Endothelial cell of umbilical vein (primary cell): Measurements from ENCODE around the gene NFATC2. TPM values are rescaled to one million over a fixed set of nuclear protein-coding genes. Genes with fewer than 3 reads are reported as not detected.

Experiments used
- BruUV-seq: library from RNA; stranded (reverse); fragments of 400-500 nt; replicated peaks from 2 replicates; lab custom pipeline; 2021; lab: Mats Ljungman, UMichigan
- CTCF ChIA-PET: fragments of 300-600, 350-600 bp; sonication (Branson Sonifier 250); formaldehyde crosslinking; loops from one replicate; lab custom pipeline; 2021; ENCODE audit warnings: antibody characterized with exemption, inconsistent platforms; lab: Charles Lee
- POLR2A ChIA-PET: fragments of 300-600, 350-600 bp; sonication (Branson Sonifier 250); formaldehyde crosslinking; loops from one replicate; lab custom pipeline; 2021; ENCODE audit warnings: antibody characterized with exemption, inconsistent platforms; lab: Charles Lee
- DNase-seq: peaks from one replicate; pipeline ENCODE4 v3.0.0-alpha.2; 2011; ENCODE audit warnings: low read depth, low spot score
- FAIRE-seq: peaks from 2 replicates; lab custom pipeline; 2011; peaks lifted over from hg19 to GRCh38; lab: Jason Lieb, UNC
- H2AFZ ChIP-seq: 2 replicates; pipeline ENCODE4 v1.6.0; 2012; ENCODE audit warnings: low read depth, low read length, control low read depth, inconsistent platforms
- H3K27ac ChIP-seq: 2 replicates; pipeline ENCODE4 v1.5.1; 2011; ENCODE audit warnings: low read depth, mild to moderate bottlenecking, control low read depth, low read length, moderate library complexity; ENCODE audit not compliant: insufficient read depth
- H3K27me3 ChIP-seq, 2 experiments: 2 replicates each; pipeline versions ENCODE4 v1.6.0 to v1.6.1; 2011; ENCODE audit warnings: low read length in 2 of 2, mixed read lengths in 1 of 2; ENCODE audit not compliant: control insufficient read depth in 2 of 2, insufficient read depth in 2 of 2
- H3K36me3 ChIP-seq, 2 experiments: 2 replicates in 1 of 2; 3 replicates in 1 of 2; pipeline ENCODE4 v1.5.1; 2011; ENCODE audit warnings: low read length in 2 of 2, mild to moderate bottlenecking in 1 of 2, moderate library complexity in 1 of 2; ENCODE audit not compliant: control insufficient read depth in 2 of 2, insufficient read depth in 2 of 2; ENCODE audit errors: extremely low read depth in 1 of 2
- H3K4me1 ChIP-seq: 3 replicates; pipeline ENCODE4 v1.5.1; 2011; ENCODE audit warnings: mild to moderate bottlenecking, low read length; ENCODE audit not compliant: control insufficient read depth, insufficient read depth; ENCODE audit errors: extremely low read depth
- H3K4me2 ChIP-seq: 2 replicates; pipeline ENCODE4 v1.6.1; 2011; ENCODE audit warnings: low read length, control low read depth, mixed read lengths; ENCODE audit not compliant: insufficient read depth
- H3K4me3 ChIP-seq, 3 experiments: fragments of 200-600 bp in 1 of 3; sonication (generic), shearing (Covaris generic) in 1 of 3; replicated peaks in 1 of 3; 2 replicates each; pipeline ENCODE4 v1.5.1; 2011 to 2016; ENCODE audit warnings: control low read depth in 3 of 3, low read length in 3 of 3, mild to moderate bottlenecking in 2 of 3, inconsistent platforms in 1 of 3, low read depth in 1 of 3, moderate library complexity in 1 of 3; ENCODE audit not compliant: insufficient read depth in 1 of 3
- H3K79me2 ChIP-seq: 2 replicates; pipeline ENCODE4 v1.6.0; 2012; ENCODE audit warnings: low read length, inconsistent platforms; ENCODE audit not compliant: control insufficient read depth, insufficient read depth
- H3K9ac ChIP-seq: replicated peaks from 2 replicates; pipeline ENCODE3; 2011; ENCODE audit warnings: low read length, control low read depth; ENCODE audit not compliant: insufficient read depth; ENCODE audit errors: extremely low read depth
- H3K9me1 ChIP-seq: replicated peaks from 3 replicates; pipeline ENCODE4 v1.6.0; 2011; ENCODE audit warnings: mild to moderate bottlenecking, low read length; ENCODE audit not compliant: control insufficient read depth, insufficient read depth; ENCODE audit errors: extremely low read depth
- H3K9me3 ChIP-seq: replicated peaks from 2 replicates; pipeline ENCODE4 v1.5.1; 2012; ENCODE audit warnings: low read length, inconsistent platforms; ENCODE audit not compliant: control insufficient read depth, insufficient read depth
- H4K20me1 ChIP-seq: replicated peaks from 2 replicates; pipeline ENCODE3; 2011; ENCODE audit warnings: mild to moderate bottlenecking, low read length; ENCODE audit not compliant: control insufficient read depth, insufficient read depth; ENCODE audit errors: extremely low read depth
- EZH2 ChIP-seq: IDR thresholded peaks from 2 replicates; pipeline ENCODE4 v1.6.1; 2012; ENCODE audit warnings: borderline replicate concordance, low read depth, mild to moderate bottlenecking, moderate library complexity, low read length, inconsistent platforms; ENCODE audit not compliant: severe bottlenecking
- FOS ChIP-seq: IDR thresholded peaks from 2 replicates; pipeline ENCODE4 v1.6.1; 2011; ENCODE audit warnings: mild to moderate bottlenecking, low read length, moderate library complexity, borderline replicate concordance; ENCODE audit not compliant: insufficient read depth
- GATA2 ChIP-seq: IDR thresholded peaks from 2 replicates; pipeline ENCODE4 v1.7.0; 2011; ENCODE audit warnings: low read depth, mild to moderate bottlenecking, moderate library complexity, mixed read lengths, low read length; ENCODE audit not compliant: insufficient read length, insufficient read depth
- JUN ChIP-seq: IDR thresholded peaks from 2 replicates; pipeline ENCODE4 v1.6.1; 2011; ENCODE audit warnings: borderline replicate concordance, low read depth; ENCODE audit not compliant: insufficient read length, insufficient read depth
- MYC ChIP-seq: IDR thresholded peaks from one replicate; pipeline ENCODE4 v1.6.1; 2011; ENCODE audit warnings: mild to moderate bottlenecking, low read depth, low read length
- POLR2A ChIP-seq: IDR thresholded peaks from 2 replicates; pipeline ENCODE4 v1.6.1; 2012; ENCODE audit warnings: low read depth, mild to moderate bottlenecking, control low read depth, low read length
- POLR2AphosphoS5 ChIP-seq: IDR thresholded peaks from 2 replicates; pipeline ENCODE4 v1.6.1; 2012; ENCODE audit warnings: low read depth, mild to moderate bottlenecking, control low read depth, low read length, moderate library complexity; ENCODE audit not compliant: insufficient read depth
- dilution Hi-C: fragments of 300-500 bp; cut with MboI; formaldehyde crosslinking; loops from one replicate; pipeline ENCODE4 v1.15.0; 2019; ENCODE audit warnings: low sequenced_read_pairs; ENCODE audit not compliant: extremely low pct_ligation_motif_present
- intact Hi-C: fragments of 100-400 bp; cut with micrococcal nuclease; formaldehyde crosslinking; loops from one replicate; pipeline ENCODE4 v1.10.0; 2022
- polyA plus RNA-seq, 4 experiments: library from polyadenylated mRNA; depleted of rRNA in 3 of 4; stranded (reverse) in 3 of 4; unstranded in 1 of 4; fragments of >200 nt; gene quantifications; 2 replicates each; pipeline versions ENCODE4 v1.2.1 to v1.2.3, GENCODE V29; 2011 to 2012; ENCODE audit warnings: missing spikeins in 1 of 4
- total RNA-seq: library from RNA; stranded (reverse); gene quantifications from 2 replicates; pipeline ENCODE4 v1.2.3, GENCODE V29; 2021
- TF ChIP-seq, protein P1 (sequence below): IDR thresholded peaks from 2 replicates; pipeline ENCODE4 v1.6.1; 2011; ENCODE audit not compliant: insufficient read depth, insufficient read length
- TF ChIP-seq, protein P2 (sequence below), 2 donors: IDR thresholded peaks; 1 replicate in 1 of 2; 2 replicates in 1 of 2; pipeline ENCODE4 v1.5.1; 2011; ENCODE audit warnings: low read length in 2 of 2, mild to moderate bottlenecking in 2 of 2, moderate library complexity in 2 of 2, control low read depth in 1 of 2, inconsistent platforms in 1 of 2, low read depth in 1 of 2; ENCODE audit not compliant: insufficient read depth in 1 of 2; ENCODE audit errors: extremely low read depth in 1 of 2

The NFATC2 gene
- total and polyA plus RNA-seq, 2 donors (not counting 3 experiments of a cell fraction or from before 2014, with no cell fraction given) = 3.1 to 13.0 TPM

- no peak overlapping the region for H3K4me3 ChIP-seq
- no TSS peak for BruUV-seq
- intact Hi-C loops (no loop called here), dilution Hi-C loops (no loop called here)
- CTCF ChIA-PET = no interaction called here
- no peak for TF ChIP-seq EZH2
- TF ChIP-seq, protein P1, sequence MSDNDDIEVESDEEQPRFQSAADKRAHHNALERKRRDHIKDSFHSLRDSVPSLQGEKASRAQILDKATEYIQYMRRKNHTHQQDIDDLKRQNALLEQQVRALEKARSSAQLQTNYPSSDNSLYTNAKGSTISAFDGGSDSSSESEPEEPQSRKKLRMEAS = no peak
- TF ChIP-seq MYC = no peak
- TF ChIP-seq, protein P2, sequence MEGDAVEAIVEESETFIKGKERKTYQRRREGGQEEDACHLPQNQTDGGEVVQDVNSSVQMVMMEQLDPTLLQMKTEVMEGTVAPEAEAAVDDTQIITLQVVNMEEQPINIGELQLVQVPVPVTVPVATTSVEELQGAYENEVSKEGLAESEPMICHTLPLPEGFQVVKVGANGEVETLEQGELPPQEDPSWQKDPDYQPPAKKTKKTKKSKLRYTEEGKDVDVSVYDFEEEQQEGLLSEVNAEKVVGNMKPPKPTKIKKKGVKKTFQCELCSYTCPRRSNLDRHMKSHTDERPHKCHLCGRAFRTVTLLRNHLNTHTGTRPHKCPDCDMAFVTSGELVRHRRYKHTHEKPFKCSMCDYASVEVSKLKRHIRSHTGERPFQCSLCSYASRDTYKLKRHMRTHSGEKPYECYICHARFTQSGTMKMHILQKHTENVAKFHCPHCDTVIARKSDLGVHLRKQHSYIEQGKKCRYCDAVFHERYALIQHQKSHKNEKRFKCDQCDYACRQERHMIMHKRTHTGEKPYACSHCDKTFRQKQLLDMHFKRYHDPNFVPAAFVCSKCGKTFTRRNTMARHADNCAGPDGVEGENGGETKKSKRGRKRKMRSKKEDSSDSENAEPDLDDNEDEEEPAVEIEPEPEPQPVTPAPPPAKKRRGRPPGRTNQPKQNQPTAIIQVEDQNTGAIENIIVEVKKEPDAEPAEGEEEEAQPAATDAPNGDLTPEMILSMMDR (IDR thresholded peaks at IDR 0.05; ENCODE audit: extremely low read depth in 1 of 2, insufficient read depth in 1 of 2, low read depth in 1 of 2, low read length in 2 of 2) = no peak
- no peak for TF ChIP-seq POLR2A
- TF ChIP-seq POLR2AphosphoS5 = no peak
- TF ChIP-seq GATA2 = no peak
- TF ChIP-seq JUN = no peak
- no peak for TF ChIP-seq FOS
- no peak overlapping the region for H3K9ac ChIP-seq
- peaks cover 17% of the 10 kb centered on the region for H3K4me1 ChIP-seq
- DNase-seq (no peak), FAIRE-seq (no peak)
- no peak overlapping the region for H3K4me2 ChIP-seq
- POLR2A ChIA-PET = no interaction called here
- no peaks in the 10 kb centered on the region for H3K79me2 ChIP-seq
- no peaks in the 10 kb centered on the region for H3K27me3 ChIP-seq
- no peak overlapping the region for H3K27ac ChIP-seq
- no peak overlapping the region for H2AFZ ChIP-seq
- H3K9me3 ChIP-seq = no peaks in the 10 kb centered on the region
- peaks cover 0 to 1% of the 10 kb centered on the region in 2 experiments for H3K36me3 ChIP-seq
- no peaks in the 10 kb centered on the region for H4K20me1 ChIP-seq
- no peaks in the 10 kb centered on the region for H3K9me1 ChIP-seq
Measured at GRCh38 chr20:51452734-51453365, 89.7 kb downstream of the NFATC2 start.
